Liver (tissue), 9 donors: ENCODE results near the gene ASH1L. TPM values are rescaled to one million over a fixed set of nuclear protein-coding genes. Genes with fewer than 3 reads are reported as not detected.

Experiments
- DNase-seq: peaks from one replicate; pipeline ENCODE4 v3.0.0-alpha.2; 2017; ENCODE audit warnings: low spot score
- H3K27ac ChIP-seq, 2 donors: one replicate each; pipeline ENCODE4 v1.7.0; 2013; ENCODE audit warnings: inconsistent platforms in 2 of 2, low read length in 2 of 2, control low read depth in 1 of 2, low read depth in 1 of 2, mild to moderate bottlenecking in 1 of 2
- H3K27me3 ChIP-seq, 4 donors: one replicate each; pipeline versions ENCODE4 v1.6.1 to v1.7.0; 2013; ENCODE audit warnings: low read length in 3 of 4, inconsistent platforms in 1 of 4, mild to moderate bottlenecking in 1 of 4, moderate library complexity in 1 of 4; ENCODE audit not compliant: control insufficient read depth in 4 of 4, insufficient read depth in 4 of 4
- H3K36me3 ChIP-seq, 4 donors: one replicate each; pipeline versions ENCODE4 v1.6.1 to v1.7.0; 2013; ENCODE audit warnings: low read length in 3 of 4, mild to moderate bottlenecking in 3 of 4, low read depth in 1 of 4, moderate library complexity in 1 of 4; ENCODE audit not compliant: control insufficient read depth in 4 of 4, insufficient read depth in 3 of 4
- H3K4me1 ChIP-seq, 4 donors: one replicate each; pipeline versions ENCODE4 v1.6.1 to v1.7.0; 2013; ENCODE audit warnings: low read length in 3 of 4, mild to moderate bottlenecking in 3 of 4, moderate library complexity in 1 of 4; ENCODE audit not compliant: control insufficient read depth in 4 of 4, insufficient read depth in 4 of 4
- H3K4me3 ChIP-seq, 3 donors: one replicate each; pipeline versions ENCODE4 v1.6.1 to v1.7.0; 2013; ENCODE audit warnings: low read length in 3 of 3, control low read depth in 1 of 3, low read depth in 1 of 3, mild to moderate bottlenecking in 1 of 3
- H3K9ac ChIP-seq, 2 donors: one replicate each; pipeline ENCODE4 v1.7.0; 2013; ENCODE audit warnings: low read length in 2 of 2, mild to moderate bottlenecking in 2 of 2, moderate library complexity in 2 of 2, control low read depth in 1 of 2, low read depth in 1 of 2
- H3K9me3 ChIP-seq, 4 donors: one replicate each; pipeline versions ENCODE4 v1.6.1 to v1.7.0; 2013; ENCODE audit warnings: low read length in 3 of 4; ENCODE audit not compliant: control insufficient read depth in 4 of 4
- FOXA2 ChIP-seq: IDR thresholded peaks from 2 replicates; pipeline ENCODE4 v1.6.1; 2016; ENCODE audit warnings: antibody characterized with exemption
- HNF4A ChIP-seq, 2 donors: conservative IDR thresholded peaks; 2 replicates each; pipeline ENCODE4 v1.6.1; 2016; ENCODE audit warnings: antibody characterized with exemption in 2 of 2, mild to moderate bottlenecking in 2 of 2
- HNF4G ChIP-seq: IDR thresholded peaks from 2 replicates; pipeline ENCODE4 v1.6.1; 2016; ENCODE audit warnings: antibody characterized with exemption
- JUND ChIP-seq, 2 donors: IDR thresholded peaks; 2 replicates each; pipeline ENCODE4 v1.6.1; 2016; ENCODE audit warnings: antibody characterized with exemption in 2 of 2
- NR2F2 ChIP-seq: IDR thresholded peaks from 2 replicates; pipeline ENCODE4 v1.6.1; 2016; ENCODE audit warnings: antibody characterized with exemption
- RXRA ChIP-seq, 2 donors: IDR thresholded peaks; 2 replicates each; pipeline ENCODE4 v1.6.1; 2017 to 2018; ENCODE audit warnings: antibody characterized with exemption in 2 of 2, mild to moderate bottlenecking in 1 of 2
- SP1 ChIP-seq: IDR thresholded peaks from 2 replicates; pipeline ENCODE4 v1.6.1; 2018; ENCODE audit warnings: antibody characterized with exemption, mild to moderate bottlenecking
- YY1 ChIP-seq: IDR thresholded peaks from 2 replicates; pipeline ENCODE4 v1.6.1; 2016; ENCODE audit warnings: antibody characterized with exemption, mild to moderate bottlenecking
- WGBS: extraction: QIAGEN DNeasy Blood & Tissue Kit; methylation state at CpG from one replicate; pipeline ENCODE4 v1.1.7; 2013; 5-methylcytosine and 5-hydroxymethylcytosine counted together
- polyA plus RNA-seq, 2 donors: library from polyadenylated mRNA; stranded (reverse) in 1 of 2; unstranded in 1 of 2; fragments of 200-250 nt in 1 of 2; fragments of >200 nt in 1 of 2; fragmentation: Nextera tagmentation in 1 of 2; extraction: Ambion mirVana in 1 of 2; gene quantifications; one replicate each; pipeline versions ENCODE4 v1.2.1 to v1.2.3, GENCODE V29; 2013 to 2015
- total RNA-seq, 2 donors: library from RNA; depleted of rRNA; stranded (reverse); fragments of >200 nt; gene quantifications; one replicate each; pipeline ENCODE4 v1.2.3, GENCODE V29; 2014
- TF ChIP-seq, protein P1 (sequence below): IDR thresholded peaks from 2 replicates; pipeline ENCODE4 v1.6.1; 2016; ENCODE audit warnings: antibody characterized with exemption
- TF ChIP-seq, protein P2 (sequence below): IDR thresholded peaks from 2 replicates; pipeline ENCODE4 v1.6.1; 2016; ENCODE audit warnings: antibody characterized with exemption
- TF ChIP-seq, protein P3 (sequence below): IDR thresholded peaks from 2 replicates; pipeline ENCODE4 v1.6.1; 2016; ENCODE audit warnings: antibody characterized with exemption, mild to moderate bottlenecking
- donor health status: healthy.
- donor health status: healthy.
- donor health status: healthy.
- donor health status: healthy.
- donor health status: healthy.

Gene ASH1L
- total and polyA plus RNA-seq, 4 donors, result 3.9 to 30.3 (median 13.9) TPM

GRCh38 chr1:155313261-155313660 is 249.3 kb downstream of the ASH1L start:
- H3K4me3 ChIP-seq, result no peak overlapping the region
- DNase-seq, result no peak
- WGBS, result 93% methylated on average over 8 of the region's 8 CpGs
- H3K36me3 ChIP-seq, result peaks cover 0 to 24% (median 16%) of the 10 kb centered on the region in 4 donors
- no peak overlapping the region for H3K27ac ChIP-seq
- TF ChIP-seq HNF4G, result no peak
- no peak for TF ChIP-seq FOXA2
- TF ChIP-seq SP1, result no peak
- no peak for TF ChIP-seq NR2F2
- TF ChIP-seq, protein P1, sequence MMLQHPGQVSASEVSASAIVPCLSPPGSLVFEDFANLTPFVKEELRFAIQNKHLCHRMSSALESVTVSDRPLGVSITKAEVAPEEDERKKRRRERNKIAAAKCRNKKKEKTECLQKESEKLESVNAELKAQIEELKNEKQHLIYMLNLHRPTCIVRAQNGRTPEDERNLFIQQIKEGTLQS, result no peak
- no peak for TF ChIP-seq RXRA (IDR thresholded peaks at IDR 0.05)
- TF ChIP-seq, protein P2, sequence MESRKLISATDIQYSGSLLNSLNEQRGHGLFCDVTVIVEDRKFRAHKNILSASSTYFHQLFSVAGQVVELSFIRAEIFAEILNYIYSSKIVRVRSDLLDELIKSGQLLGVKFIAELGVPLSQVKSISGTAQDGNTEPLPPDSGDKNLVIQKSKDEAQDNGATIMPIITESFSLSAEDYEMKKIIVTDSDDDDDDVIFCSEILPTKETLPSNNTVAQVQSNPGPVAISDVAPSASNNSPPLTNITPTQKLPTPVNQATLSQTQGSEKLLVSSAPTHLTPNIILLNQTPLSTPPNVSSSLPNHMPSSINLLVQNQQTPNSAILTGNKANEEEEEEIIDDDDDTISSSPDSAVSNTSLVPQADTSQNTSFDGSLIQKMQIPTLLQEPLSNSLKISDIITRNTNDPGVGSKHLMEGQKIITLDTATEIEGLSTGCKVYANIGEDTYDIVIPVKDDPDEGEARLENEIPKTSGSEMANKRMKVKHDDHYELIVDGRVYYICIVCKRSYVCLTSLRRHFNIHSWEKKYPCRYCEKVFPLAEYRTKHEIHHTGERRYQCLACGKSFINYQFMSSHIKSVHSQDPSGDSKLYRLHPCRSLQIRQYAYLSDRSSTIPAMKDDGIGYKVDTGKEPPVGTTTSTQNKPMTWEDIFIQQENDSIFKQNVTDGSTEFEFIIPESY, result no peak
- no peak for TF ChIP-seq YY1
- no peak for TF ChIP-seq HNF4A (conservative IDR thresholded peaks at IDR 0.05)
- no peak for TF ChIP-seq JUND (IDR thresholded peaks at IDR 0.05)
- TF ChIP-seq, protein P3, sequence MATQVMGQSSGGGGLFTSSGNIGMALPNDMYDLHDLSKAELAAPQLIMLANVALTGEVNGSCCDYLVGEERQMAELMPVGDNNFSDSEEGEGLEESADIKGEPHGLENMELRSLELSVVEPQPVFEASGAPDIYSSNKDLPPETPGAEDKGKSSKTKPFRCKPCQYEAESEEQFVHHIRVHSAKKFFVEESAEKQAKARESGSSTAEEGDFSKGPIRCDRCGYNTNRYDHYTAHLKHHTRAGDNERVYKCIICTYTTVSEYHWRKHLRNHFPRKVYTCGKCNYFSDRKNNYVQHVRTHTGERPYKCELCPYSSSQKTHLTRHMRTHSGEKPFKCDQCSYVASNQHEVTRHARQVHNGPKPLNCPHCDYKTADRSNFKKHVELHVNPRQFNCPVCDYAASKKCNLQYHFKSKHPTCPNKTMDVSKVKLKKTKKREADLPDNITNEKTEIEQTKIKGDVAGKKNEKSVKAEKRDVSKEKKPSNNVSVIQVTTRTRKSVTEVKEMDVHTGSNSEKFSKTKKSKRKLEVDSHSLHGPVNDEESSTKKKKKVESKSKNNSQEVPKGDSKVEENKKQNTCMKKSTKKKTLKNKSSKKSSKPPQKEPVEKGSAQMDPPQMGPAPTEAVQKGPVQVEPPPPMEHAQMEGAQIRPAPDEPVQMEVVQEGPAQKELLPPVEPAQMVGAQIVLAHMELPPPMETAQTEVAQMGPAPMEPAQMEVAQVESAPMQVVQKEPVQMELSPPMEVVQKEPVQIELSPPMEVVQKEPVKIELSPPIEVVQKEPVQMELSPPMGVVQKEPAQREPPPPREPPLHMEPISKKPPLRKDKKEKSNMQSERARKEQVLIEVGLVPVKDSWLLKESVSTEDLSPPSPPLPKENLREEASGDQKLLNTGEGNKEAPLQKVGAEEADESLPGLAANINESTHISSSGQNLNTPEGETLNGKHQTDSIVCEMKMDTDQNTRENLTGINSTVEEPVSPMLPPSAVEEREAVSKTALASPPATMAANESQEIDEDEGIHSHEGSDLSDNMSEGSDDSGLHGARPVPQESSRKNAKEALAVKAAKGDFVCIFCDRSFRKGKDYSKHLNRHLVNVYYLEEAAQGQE, result no peak
- no peaks in the 10 kb centered on the region for H3K27me3 ChIP-seq
- H3K9me3 ChIP-seq, result no peaks in the 10 kb centered on the region
- H3K4me1 ChIP-seq, result peaks cover 2 to 24% (median 14%) of the 10 kb centered on the region in 4 donors
- no peak overlapping the region for H3K9ac ChIP-seq

DNA sequence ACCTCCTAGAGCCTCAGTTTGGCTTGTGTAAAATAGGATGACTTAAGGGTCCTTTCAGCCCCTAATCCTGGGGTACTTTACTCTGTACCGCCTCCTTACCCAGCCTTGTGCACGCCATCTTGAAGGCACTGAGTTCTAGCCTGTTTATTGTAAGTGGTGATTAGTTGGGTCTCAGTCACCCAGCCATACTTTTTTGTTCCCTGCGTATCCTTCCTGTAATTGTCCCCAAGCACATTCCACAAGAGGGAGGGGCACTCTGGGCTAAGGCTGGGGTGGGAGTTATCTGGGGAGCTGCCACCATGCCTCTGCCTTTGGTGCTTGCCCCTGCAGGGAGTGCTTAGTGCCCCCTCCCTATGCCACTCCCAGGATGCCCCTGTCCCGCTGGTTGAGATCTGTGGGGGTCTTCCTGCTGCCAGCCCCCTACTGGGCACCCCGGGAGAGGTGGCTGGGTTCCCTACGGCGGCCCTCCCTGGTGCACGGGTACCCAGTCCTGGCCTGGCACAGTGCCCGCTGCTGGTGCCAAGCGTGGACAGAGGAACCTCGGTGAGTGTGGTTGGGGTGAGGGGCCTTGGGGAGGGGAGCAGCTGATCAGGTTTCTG is 253.1 kb downstream of the ASH1L start:
- Histone ChIP-seq H3K9me3 (no peaks in the 10 kb centered on the region), H3K36me3 (peaks cover 0 to 13% (median 7%) of the 10 kb centered on the region in 4 donors), H3K27ac (peak overlapping the region; percentile 86 to 89), H3K9ac (peak overlapping the region; percentile 81 to 99), H3K4me1 (peaks cover 7 to 45% (median 29%) of the 10 kb centered on the region in 4 donors), H3K27me3 (no peaks in the 10 kb centered on the region), H3K4me3 (peak overlapping the region; percentile 66 to 94 (median 71))
- WGBS, result 4% methylated on average over 11 of the region's 11 CpGs
- TF ChIP-seq, protein P1, result no peak
- TF ChIP-seq YY1, result peak; percentile 14
- no peak for DNase-seq
